ENCODE measurements around the gene SNAPC3.
"Not testable (repeated sequence)": the region's sequence is repeated elsewhere in the genome, so short reads cannot be mapped to it uniquely, and the experiment has no call there.

Gene SNAPC3

GRCh38 chr9:15423231-15423985, 732 bp downstream of the SNAPC3 start:
- no peak for DNase-seq (ENCODE audit: low read depth)

GRCh38 chr9:15426019-15426418, 3.3 kb downstream of the SNAPC3 start:
- DNase-seq (ENCODE audit: low read depth), result no peak

DNA sequence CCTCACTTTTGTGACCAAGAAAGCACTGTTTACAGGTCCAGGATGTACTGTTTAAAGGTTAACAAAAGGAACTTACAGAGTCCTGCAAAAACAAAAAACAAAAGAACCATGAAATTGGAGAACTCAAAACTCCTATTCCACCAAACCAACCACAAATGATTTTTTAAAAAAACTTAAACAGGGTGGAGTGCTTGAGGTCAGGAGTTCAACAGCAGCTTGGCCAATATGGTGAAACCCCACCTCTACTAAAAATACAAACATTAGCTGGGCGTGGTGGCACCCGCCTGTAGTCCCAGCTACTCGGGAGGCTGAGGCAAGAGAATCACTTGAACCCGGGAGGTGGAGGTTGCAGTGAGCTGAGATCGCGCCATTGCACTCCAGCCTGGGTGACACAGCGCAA, 5.0 kb downstream of the SNAPC3 start:
- DNase-seq (ENCODE audit: low read depth), result not testable (repeated sequence)

DNA sequence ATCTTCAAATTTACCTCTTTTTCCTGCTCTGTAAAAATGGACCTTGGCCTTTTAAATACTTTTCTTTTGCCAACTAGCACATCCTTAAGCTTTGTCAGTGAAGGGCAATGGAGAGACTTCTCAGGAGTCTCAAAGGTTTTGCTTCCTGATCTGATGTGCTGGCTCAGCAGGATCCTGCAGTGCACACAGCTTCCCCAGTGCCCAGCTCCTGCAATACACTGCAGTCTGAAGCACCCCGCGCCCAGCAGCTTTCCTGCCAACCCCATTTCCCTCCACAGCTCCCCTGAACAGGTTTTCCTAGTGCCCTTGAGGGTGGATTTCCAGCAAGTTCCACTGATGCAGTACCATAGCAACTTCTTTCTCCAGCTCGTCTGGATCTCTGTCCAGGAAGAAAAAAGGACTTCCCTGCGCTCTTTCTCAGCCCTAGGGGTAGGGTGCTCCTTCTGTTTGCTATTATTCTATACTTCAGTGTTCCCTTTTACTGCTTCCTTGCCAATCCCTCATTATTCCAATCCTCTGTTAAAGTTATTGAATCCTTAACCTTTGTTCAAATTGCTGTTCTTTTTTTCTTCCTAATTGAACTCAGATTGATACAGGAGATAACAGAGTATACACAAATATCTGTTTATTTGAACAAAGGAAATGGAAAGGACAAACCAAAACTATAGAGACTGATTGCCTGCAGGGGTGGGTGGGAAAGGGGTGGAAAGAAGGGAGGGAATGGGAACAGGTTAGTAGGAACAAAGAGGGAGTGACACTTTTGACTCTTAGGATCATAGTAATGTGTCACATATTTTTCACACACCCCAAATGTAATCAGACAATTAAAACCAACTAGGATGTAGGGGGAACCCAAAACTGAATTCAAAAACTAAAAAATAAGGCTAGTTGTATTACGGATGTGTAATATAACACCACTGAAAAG, 8.5 kb downstream of the SNAPC3 start:
- no peak for DNase-seq (ENCODE audit: low read depth)

DNA sequence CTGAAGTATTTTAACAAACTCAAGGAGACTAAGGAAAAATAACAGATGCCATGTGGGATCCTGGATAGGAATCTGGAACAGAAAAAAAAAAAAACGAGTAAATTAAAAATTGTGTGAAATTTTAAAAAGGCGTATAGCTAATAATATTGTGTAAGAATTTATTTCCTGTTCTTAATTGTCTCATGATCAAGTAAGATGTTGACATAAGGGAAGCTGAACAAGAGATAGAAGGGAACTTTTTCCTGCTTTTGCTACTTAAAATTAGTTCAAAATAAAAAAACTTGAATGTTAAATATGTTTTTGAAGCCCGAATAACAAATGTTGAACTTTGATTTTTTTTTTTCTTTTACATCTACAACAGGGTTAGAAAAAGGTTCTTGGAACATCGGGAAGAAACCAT, 10.5 kb downstream of the SNAPC3 start:
- DNase-seq (ENCODE audit: low read depth), result no peak

GRCh38 chr9:15433661-15434060, 11.0 kb downstream of the SNAPC3 start:
- no peak for DNase-seq (ENCODE audit: low read depth)

DNA sequence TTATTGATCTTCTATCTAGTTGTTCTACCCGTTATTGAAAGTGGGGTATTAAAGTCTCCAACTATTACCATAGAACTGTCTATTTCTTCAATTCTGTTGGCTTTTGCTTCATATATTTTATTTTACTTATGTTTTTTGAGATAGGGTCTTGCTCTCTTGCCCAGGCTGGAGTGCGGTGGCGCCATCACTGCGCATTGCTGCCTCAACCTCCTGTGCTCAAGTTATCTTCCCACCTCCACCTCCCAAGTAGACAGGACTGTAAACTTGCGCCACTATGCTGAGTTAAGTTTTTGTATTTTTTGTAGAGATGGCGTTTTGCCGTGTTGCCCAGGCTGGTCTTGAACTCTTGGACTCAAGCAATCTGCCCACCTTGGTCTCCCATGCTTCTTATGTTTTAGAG, 16.2 kb downstream of the SNAPC3 start:
- no peak for DNase-seq (ENCODE audit: low read depth)

GRCh38 chr9:15441841-15442240, 19.2 kb downstream of the SNAPC3 start:
- DNase-seq (ENCODE audit: low read depth), result not testable (repeated sequence)

- DNase-seq (ENCODE audit: low read depth), result not testable (repeated sequence)
Observed at GRCh38 chr9:15442264-15442663, 19.6 kb downstream of the SNAPC3 start.

GRCh38 chr9:15444141-15444540, 21.5 kb downstream of the SNAPC3 start:
- DNase-seq (ENCODE audit: low read depth), result no peak

GRCh38 chr9:15453956-15454355, 31.3 kb downstream of the SNAPC3 start:
- no peak for DNase-seq (ENCODE audit: low read depth)

DNA sequence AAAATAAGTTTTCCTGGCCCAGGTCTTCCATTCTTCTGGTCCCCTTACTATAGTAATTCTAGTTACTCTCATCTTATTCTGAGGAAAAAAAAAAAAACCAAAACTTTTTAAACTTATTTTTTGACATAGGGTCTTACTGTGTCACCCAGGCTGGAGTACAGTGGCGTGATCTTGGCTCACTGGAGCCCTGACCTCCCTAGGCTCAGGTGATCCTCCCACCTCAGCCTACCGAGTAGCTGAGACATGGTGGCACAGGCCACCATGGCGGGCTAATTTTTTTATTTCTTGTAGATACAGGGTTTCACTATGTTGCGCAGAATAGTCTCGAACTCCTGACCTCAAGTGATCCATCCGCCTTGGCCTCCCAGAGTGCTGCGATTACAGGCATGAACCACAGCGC, 38.4 kb downstream of the SNAPC3 start:
- no peak for DNase-seq (ENCODE audit: low read depth)

GRCh38 chr9:15461601-15462000, 38.9 kb downstream of the SNAPC3 start:
- DNase-seq (ENCODE audit: low read depth), result no peak

GRCh38 chr9:15468145-15468544, 45.5 kb downstream of the SNAPC3 start:
- no peak for DNase-seq (ENCODE audit: low read depth)

- DNase-seq (ENCODE audit: low read depth), result no peak
Observed at GRCh38 chr9:15469406-15469805, 46.7 kb downstream of the SNAPC3 start.

DNA sequence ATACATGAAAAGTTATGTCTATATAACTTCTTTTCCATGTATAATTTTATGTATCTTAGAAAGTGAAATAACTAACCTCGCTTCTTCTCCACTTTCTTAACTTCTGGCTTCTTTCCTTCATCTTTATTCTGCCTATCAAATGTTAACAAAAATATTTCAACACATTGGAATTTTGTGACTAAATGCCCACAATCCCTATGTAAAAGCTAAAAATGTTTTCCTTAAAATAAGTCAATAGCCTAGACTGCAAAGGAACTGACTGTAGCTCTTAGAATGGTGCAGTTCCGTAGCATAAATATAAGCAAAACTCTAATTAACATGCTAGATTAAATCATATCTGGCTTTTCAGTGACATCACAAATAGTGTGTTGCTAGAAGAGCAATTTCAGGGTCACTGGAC, 47.2 kb downstream of the SNAPC3 start:
- DNase-seq (ENCODE audit: low read depth), result no peak

DNA sequence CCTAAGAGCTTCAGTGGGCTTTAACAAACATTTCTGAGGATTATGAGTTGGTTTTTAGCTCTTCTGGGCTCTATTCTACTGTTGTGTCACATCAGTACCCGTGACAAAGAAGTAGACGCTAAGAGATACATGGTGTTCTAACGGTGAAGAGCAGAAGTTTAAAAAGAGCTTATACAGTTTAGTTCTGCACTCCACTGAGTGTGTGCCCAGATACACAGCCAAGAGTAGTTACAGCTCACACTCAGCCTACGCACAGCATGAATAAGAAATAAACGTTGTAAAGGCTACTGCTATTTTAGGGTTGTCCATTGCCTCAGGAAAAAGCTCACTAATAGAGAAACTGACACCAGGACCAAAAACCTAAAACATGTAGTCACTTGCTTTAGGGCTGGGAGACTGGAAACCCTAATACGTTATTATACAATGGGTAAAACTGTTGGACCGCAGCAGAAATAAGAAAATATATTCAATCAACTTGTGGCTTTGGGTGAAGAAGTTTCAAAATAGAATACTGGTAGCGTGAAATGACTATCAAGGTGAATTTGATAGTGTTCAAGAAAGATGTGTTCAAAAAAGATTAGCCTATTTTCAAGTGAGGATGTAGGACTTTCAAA, 53.4 kb downstream of the SNAPC3 start:
- DNase-seq (ENCODE audit: low read depth), result no peak

DNA sequence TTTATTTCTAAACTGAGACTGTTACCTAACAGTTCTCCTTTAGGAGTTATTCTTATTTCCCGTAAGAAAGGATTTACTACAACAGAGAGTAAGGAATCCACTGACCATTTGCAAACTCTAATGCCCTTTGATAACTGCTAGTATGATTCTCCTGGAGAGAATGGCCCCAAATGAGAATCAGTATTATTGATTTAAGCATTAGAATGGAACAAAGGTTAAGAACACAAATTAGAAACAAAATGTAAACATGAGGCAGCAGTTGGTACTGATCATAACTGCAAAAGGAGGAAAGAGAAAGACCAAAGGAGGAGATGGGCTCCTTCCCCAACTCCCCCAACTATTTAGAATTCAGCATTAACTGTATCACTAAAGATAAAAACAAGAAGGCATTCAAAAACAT, 57.4 kb downstream of the SNAPC3 start:
- DNase-seq (ENCODE audit: low read depth), result no peak

DNA sequence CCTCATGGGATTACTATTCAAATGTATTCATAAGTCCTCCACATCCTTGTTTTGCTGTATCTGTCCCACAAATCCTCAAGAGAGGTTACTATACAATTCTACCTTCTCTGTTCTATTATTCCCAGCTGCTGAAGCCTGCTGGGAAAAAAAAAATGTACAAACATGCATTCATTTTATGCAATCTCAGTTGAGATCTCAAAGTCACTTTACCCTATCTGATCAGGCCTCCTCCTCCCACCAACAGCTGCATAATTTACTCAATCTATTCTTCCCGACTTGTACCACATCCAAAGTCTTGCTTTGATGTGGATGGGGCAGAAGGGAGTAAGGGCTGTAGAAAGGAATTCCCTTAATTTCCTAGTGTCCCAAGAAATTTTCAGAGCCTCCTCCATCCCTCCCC, 59.5 kb downstream of the SNAPC3 start:
- DNase-seq (ENCODE audit: low read depth), result no peak

GRCh38 chr9:15484802-15485201, 62.1 kb downstream of the SNAPC3 start:
- DNase-seq (ENCODE audit: low read depth), result no peak

GRCh38 chr9:15485836-15486666, 63.4 kb downstream of the SNAPC3 start:
- DNase-seq (ENCODE audit: low read depth), result no peak

DNA sequence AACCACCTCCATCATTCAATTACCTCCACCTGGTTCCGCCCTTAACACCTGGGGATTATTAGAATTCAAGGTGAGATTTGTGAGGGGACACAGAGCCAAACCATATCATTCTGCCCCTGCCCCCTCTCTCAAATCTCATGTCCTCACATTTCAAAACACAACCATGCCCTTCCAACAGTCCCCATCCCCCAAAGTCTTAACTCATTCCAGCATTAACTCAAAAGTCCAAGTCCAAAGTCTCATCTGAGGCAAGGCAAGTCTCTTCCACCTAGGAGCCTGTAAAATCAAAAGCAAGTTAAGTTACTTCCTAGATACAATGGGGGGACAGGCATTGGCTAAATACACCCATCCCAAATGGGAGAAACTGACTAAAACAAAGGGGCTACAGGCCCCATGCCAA, 69.3 kb downstream of the SNAPC3 start:
- DNase-seq (ENCODE audit: low read depth), result no peak

Data from HS-27A (cell line).